Activated CD4-positive, CD25-positive, alpha-beta regulatory T cell treated with anti-CD3 and anti-CD28 coated beads, Interleukin-2, amount 50 U/mL, for 16 hours (primary cell): Measurements from ENCODE around the gene TDG.
A peak's percentile ranks its signal among the peaks of the same experiment; 100 is the strongest.

Experiments
- DNase-seq: peaks from one replicate; pipeline ENCODE4 v3.0.0-alpha.2; 2020; ENCODE audit warnings: low read depth, low spot score

TDG gene

GRCh38 chr12:103965590-103966504, at the start of gene TDG:
Gene TDG, plus strand, starts transcription at chr12:103965872. Its CDS starts 166 bp downstream, at chr12:103966038.
- peak; percentile 95 for DNase-seq

GRCh38 chr12:103917873-103918272, 47.8 kb upstream of the TDG start:
- no peak for DNase-seq

- DNase-seq, result peak; percentile 6
Observed at GRCh38 chr12:103924761-103925641, 40.7 kb upstream of the TDG start.

GRCh38 chr12:103928682-103929045, 37.0 kb upstream of the TDG start:
- peak; percentile 24 for DNase-seq

- peak; percentile 73 for DNase-seq
Observed at GRCh38 chr12:103929046-103929783, 36.5 kb upstream of the TDG start.

GRCh38 chr12:103929784-103930033, 36.0 kb upstream of the TDG start:
- no peak for DNase-seq

- peak; percentile 100 for DNase-seq
Observed at GRCh38 chr12:103930034-103930786, 35.5 kb upstream of the TDG start, which contains the start of gene HSP90B1. Gene HSP90B1, plus strand, starts transcription at chr12:103930410. Its CDS starts 106 bp downstream, at chr12:103930516.

- DNase-seq, result no peak
Observed at GRCh38 chr12:103930787-103931735, 34.6 kb upstream of the TDG start.

- no peak for DNase-seq
Observed at GRCh38 chr12:103933237-103933636, 32.4 kb upstream of the TDG start.

GRCh38 chr12:103936679-103937078, 29.0 kb upstream of the TDG start:
- DNase-seq, result no peak

- DNase-seq, result no peak
Observed at GRCh38 chr12:103944964-103945363, 20.7 kb upstream of the TDG start.

GRCh38 chr12:103947871-103948555, 17.7 kb upstream of the TDG start:
- DNase-seq, result no peak

GRCh38 chr12:103948746-103949406, 16.8 kb upstream of the TDG start:
- no peak for DNase-seq

- DNase-seq, result no peak
Observed at GRCh38 chr12:103952497-103952896, 13.2 kb upstream of the TDG start.

GRCh38 chr12:103955811-103956508, 9.7 kb upstream of the TDG start:
- no peak for DNase-seq

GRCh38 chr12:103956509-103957027, 9.1 kb upstream of the TDG start:
- no peak for DNase-seq

GRCh38 chr12:103957865-103958388, 7.7 kb upstream of the TDG start:
- DNase-seq, result no peak

- no peak for DNase-seq
Observed at GRCh38 chr12:103958621-103959020, 7.1 kb upstream of the TDG start.
